Activated CD4-positive, alpha-beta T cell treated with anti-CD3 and anti-CD28 coated beads, Interleukin-2, amount 50 U/mL, for 4 hours (primary cell): ENCODE results near the gene VPS52.
"Not testable (repeated sequence)": the region's sequence is repeated elsewhere in the genome, so short reads cannot be mapped to it uniquely, and the experiment has no call there.

Source experiments
- DNase-seq, 2 experiments: peaks; one replicate each; pipeline ENCODE4 v3.0.0-alpha.2; 2020

VPS52 gene

DNA sequence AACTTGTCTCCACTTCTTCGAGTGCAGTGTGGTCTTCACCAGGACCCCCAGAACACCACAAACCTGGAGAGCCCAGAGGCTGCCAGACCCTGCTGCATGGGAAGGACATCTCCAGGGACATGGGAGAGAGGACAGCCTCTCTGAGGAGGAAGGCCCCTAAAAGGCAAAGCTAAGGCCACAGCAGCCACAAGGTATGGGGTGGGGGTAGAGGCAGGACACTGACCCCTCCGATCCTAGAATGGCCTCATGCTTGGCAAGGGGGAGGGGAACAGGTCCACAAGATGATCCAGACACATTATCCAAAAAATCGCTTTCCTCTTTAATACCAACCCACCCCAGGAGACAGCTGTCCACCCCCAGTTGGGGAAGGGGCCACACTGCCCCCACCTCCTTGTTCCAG, 7.1 kb upstream of the VPS52 start:
- no peak for DNase-seq

DNA sequence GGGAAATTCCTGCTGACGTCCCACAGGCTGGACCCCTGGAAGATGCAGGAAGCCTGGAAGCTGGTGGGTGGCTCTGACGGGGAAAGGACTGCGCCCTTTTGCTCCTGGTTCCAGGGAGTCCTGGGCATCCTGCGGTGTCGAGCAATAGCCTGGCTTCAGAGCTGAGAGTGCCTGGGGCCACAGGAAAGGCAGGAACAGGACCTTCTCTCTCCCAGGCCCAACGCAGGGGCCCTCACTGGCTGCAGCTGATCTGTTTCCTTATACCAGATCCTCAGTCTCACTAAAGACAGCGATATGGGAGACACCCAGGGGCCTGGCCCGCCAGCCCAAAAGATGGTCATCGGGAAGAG, 6.7 kb upstream of the VPS52 start:
- DNase-seq: no peak

DNA sequence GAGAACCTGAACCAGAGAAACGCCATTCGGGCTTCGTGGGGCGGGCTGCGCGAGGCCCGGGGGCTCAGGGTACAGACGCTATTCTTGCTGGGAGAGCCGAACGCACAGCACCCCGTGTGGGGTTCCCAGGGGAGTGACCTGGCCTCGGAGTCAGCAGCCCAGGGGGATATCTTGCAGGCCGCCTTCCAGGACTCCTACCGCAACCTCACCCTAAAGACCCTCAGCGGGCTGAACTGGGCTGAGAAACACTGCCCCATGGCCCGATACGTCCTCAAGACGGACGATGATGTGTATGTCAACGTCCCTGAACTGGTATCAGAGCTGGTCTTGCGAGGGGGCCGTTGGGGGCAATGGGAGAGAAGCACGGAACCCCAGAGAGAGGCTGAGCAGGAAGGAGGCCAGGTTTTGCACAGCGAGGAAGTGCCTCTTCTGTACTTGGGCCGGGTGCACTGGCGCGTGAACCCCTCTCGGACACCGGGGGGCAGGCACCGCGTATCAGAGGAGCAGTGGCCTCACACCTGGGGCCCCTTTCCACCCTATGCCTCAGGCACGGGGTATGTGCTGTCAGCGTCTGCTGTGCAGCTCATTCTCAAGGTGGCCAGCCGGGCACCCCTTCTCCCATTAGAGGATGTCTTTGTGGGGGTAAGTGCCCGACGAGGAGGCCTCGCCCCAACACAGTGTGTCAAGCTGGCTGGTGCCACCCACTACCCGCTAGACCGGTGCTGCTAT, 6.2 kb upstream of the VPS52 start:
- DNase-seq: no peak

DNA sequence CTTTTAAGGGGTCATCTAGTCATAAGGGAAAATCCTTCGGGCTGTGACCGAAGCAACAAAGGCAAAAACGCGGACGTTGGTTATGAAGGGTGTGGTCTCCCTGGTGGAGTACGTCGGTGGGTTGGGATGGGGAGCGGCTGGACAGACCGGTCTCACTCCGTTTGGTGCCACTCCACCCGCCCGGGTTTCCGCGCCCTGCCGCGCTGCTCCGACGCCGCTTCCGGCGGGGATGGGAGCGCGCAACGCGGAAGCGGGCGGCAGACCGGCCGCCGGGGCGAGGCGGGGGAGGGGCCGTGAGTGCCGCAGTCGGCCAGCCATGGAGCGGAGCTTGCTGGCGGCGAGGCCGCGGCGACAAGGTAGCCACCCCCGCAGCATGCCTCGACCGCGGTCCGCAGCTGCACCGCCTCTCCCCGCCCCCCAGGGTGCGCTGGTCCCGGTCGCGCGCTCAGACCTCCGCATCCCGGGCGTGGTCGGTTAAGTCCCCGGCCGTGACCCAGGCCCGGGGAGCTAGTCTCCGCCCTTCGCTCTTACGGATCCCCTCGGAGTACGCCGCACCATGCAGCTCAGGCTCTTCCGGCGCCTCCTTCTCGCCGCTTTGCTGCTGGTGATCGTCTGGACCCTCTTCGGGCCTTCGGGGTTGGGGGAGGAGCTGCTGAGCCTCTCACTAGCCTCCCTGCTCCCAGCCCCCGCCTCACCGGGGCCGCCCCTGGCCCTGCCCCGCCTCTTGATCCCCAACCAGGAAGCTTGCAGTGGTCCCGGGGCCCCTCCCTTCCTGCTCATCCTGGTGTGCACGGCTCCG, 5.4 kb upstream of the VPS52 start, which contains the start of gene B3GALT4:
TSS of gene B3GALT4 (plus strand) at position 260 of the 799 bp plus-strand sequence. CDS start at position 557, 297 bp downstream.
- peak; percentile 44 to 53 for DNase-seq

DNA sequence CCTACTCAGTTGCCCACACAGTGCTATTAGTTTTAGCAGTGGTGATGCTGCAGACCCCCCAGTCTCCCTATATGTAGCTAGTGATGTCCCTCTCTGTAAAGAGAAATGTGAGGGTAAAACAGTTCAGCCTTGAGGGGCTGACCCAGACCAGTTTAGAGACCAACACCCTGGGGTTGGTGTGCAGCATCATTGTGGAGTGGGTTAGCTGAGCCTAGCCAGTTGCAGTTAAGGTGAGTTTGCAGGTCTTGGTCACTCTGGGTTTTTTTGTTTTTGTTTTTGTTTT, 4.8 kb upstream of the VPS52 start:
- no peak for DNase-seq

DNA sequence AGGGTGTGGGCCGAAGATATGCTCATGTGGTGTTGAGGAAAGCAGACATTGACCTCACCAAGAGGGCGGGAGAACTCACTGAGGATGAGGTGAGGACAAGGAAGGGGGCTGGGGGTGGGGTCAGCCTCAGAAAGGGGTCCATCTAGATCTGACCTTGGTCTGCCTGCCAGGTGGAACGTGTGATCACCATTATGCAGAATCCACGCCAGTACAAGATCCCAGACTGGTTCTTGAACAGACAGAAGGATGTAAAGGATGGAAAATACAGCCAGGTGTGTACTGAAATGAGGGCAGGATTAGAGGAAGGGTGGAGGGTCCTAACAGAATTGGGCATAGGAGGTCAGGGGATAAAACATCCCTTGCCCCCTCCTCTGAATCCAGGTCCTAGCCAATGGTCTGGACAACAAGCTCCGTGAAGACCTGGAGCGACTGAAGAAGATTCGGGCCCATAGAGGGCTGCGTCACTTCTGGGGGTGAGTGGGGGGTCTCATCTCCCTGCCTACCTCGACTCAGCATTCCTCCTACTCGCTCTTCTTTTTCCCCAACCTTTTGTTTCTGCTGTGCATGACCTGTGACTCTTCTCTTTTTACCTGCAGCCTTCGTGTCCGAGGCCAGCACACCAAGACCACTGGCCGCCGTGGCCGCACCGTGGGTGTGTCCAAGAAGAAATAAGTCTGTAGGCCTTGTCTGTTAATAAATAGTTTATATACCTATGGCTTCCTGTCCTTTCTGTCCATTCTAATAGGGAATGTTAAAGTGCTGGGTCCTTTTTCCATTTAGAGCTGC, 4.3 kb upstream of the VPS52 start:
- not testable (repeated sequence) for DNase-seq

DNA sequence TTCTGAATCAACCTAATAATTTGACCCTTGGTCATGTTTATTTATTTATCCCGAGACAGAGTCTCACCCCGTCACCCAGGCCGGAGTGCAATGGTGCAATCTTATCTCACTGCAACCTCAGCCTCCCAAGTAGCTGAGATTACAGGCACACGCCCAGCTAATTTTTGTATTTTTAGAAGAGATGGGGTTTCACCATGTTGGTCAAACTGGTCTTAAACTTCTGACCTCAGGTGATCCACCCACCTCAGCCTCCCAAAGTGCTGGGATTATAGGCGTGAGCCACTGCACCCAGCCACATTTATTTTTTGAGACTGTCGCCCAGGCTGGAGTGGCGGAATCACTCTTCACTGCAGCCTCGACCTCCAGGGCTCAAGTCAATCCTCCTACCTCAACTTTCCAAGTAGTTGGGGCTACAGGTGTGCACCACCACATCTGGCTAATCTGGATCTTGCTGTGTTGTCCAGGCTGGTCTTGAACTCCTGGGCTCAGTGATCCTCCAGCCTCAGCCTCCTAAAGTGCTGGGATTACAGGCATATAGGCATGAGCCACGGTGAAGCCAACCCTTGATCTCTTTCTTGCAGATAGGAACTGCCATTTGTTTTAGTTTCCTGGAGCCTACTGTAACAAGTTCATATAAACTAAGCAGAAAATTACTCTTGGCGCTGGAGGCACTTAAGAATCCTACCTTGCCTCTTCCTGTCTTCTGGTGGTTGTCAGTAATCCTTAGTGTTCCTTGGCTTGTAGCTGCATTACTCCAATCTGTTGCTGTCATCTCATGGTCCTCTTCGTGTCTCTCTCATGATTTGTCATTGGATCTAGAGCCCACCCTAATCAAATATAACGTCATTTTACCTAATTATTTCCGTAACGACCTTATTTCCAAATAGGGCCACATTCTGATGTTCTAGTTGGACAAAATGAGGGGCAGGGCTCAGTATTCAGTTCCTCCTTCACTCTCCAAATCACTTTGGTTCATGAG, 2.5 kb upstream of the VPS52 start:
- no peak for DNase-seq

DNA sequence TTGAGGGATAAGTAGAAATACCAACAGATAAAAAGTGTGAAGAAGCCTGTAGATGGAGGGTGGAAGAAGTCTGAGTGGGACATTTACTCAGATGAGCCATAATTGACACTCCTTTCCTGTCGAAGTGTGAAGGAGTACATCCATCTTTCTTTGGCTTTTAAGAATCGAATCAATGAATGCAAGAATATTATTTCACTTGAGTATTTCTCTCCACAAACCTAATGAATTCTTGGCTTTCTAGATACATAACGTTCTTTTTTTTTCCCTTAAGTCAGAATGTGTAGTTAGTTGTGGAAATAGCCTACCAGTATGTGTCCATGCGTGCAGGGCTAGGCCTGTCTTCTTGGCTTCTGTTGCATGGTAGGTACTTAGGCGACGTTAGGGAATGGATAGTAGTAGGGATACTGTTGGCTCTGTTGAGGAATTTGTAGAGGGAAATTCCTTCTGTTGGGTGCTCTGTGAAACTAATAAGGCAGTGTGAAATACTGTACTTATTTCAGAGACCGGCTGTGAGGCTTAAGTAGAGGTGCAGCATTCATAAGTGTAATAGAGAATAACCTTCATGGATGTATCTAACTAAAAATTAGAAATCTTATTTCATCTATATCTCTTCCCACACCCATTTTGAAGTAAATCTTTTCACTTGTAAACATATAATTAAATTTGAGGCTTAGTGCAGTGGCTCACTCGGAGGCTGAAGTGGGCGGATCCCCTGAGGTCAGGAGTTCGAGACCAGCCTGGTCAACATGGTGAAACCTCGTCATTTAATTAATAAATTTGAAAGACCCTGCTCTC, 1.6 kb upstream of the VPS52 start:
- no peak for DNase-seq

DNA sequence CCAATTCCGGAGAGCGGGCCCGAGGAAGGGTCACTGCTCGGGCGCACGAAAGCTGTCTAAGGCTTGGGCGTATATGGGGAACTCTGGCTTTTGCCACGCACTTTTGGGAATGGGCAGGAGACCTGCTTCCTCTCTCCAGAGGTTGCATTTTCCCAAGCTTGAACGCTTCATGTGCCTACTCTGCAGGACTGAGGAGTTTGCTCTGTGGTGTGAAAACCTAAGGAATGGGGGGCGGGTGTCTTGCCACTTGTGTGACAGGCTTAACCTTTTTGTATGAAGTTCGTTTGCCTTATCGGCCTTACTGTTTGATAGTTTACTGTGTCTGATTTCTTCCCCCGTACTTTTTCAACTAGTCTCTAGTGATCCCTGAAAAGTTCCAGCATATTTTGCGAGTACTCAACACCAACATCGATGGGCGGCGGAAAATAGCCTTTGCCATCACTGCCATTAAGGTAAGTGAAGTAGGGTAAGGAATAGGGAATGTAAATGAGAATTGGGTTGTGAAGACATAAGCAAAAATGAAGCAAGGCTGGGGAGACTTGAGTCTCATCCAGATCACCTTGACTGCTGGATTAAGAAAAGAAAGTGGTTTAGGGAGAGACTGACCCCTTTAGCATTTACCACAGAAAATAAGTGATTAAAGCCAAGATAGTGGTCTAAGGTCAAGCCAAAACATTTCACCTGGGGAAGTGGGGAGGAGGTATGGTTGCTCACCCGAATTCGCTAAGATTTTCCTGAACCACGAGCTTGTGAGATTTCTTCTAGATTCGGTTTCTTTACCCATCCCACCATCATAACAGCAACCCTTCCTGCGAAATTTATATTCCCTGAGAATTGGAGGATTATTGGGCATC, 826 bp upstream of the VPS52 start:
- DNase-seq: no peak

DNA sequence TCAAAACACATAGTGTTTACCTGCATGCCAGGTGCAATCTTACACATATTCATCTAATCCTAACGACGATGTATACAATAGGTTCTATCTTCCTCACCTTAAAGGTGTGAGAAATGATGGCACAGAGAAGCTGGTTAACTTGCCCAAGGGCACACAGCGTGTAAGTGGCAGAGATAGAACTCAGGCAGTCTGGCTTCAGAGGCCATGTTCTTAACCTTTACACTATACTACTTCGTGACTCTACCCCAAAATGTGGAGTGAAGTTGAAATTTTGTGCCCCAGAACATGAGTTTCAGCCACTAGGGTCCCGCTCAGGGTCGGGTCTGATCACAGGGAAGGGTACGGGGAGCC, 584 bp downstream of the VPS52 start:
- no peak for DNase-seq

DNA sequence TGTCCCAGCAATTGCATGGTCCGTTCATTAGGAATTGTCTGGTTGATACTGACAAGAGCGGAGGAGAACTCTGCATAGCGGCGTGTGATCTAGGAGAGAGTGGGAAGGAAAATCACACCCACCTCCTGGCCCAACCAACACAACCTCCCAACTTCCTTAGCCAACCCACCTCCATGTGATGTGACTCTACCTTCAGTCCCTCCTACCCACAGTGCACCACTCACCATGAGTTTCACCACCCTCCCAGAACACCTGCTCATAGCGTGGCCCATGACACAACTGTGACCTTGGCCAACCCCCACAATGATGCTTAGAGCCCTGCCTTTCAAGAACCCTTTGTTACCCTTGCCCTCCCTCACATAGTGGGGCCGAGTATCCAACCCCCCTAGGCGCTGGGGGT, 7.7 kb downstream of the VPS52 start:
- no peak for DNase-seq

DNA sequence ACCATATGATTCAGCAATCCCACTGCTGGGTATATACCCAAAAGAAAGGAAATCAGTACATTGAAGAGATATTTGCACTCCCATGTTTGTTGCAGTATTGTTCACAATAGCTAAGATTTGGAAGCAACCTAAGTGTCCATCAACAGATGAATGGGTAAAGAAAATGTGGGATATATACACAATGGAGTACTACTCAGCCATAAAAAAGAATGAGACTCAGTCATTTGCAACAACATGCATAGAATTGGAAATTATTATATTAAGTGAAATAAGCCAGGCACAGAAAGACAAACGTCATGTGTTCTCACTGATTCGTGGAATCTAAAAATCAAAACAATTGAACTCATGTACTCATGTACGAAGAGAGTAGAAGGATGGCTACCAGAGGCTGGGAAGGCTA, 9.2 kb downstream of the VPS52 start:
- not testable (repeated sequence) for DNase-seq

DNA sequence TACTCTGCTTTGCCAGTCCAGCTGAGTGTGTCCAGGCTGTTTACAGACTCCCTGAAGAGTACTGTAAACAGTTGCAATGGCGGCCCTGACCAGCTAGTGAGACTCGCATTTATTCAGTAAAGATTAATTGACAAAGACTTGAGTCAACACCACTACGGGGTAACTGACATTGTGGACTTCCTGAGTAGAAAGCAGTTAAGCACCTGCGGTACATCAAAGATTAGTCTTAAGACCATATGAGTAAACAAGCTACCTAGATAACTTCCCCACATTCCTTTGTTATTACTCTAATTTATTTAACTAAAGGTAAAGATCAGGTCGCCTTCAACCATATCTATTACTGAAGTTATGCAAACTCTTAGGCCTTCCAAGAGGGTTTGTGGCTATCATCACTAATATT, 12.6 kb downstream of the VPS52 start:
- DNase-seq: no peak

DNA sequence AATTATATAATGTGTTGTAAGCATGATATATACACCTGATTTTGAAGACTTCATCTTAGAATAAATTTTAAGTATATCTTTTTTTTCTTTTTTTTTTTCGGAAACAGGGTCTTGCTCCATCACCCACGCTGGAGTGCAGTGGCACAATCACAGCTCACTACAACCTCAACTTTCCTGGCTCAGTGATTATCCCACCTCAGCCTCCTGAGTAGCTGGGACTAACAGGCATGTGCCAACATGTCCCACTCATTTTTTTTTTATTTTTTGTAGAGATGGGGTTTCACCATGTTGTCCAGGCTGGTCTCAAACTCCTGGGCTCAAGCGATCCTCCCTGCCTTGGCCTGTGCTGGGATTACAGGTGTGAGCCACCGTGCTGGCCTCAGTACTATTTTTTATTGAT, 17.1 kb downstream of the VPS52 start:
- no peak for DNase-seq

DNA sequence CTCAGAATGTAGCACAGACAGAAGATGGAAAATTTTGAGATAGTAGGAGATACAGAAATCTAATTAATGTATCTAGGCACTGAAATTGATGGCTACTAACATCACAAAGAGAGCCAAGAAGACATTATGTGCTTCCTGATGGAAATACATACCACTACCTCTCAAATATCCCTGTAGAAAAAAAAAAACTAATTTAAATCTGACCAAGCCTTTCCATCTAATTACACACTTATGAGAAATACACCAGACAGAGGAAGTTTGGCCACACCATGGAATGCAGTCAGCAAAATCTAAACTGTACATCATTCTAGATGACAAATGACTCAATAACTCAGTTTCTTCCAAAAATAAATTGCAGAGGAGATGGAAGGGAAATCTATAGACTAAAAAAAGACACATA, 18.9 kb downstream of the VPS52 start:
- DNase-seq: no peak

DNA sequence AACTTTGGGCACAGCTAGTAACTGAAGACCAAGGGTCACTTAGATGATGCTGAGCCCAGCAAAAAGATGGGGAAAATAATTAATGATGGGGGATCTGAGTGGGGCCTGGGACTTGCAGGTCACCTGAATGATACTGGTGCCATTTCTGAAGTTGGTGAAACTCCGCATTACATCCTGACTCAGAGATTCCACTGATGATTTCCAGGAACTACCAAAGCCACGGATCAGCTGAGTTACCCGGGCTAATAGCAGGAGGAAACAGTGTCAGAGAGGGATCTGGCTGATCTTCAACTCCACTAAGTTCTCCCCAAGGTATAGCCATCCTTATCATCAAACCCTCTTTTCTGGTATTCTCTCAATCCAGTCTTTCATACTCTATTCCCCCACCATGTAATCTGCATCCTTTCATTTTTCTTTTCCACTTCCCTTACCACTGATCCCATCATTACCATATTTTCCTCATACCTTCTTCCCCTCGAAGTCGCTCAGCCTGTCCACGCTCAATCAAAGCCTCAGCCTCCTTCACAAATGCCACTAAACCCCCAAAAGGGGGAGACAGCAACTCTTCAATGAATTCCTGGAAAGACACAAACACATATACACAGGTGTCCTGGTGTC, 20.2 kb downstream of the VPS52 start:
- no peak for DNase-seq

DNA sequence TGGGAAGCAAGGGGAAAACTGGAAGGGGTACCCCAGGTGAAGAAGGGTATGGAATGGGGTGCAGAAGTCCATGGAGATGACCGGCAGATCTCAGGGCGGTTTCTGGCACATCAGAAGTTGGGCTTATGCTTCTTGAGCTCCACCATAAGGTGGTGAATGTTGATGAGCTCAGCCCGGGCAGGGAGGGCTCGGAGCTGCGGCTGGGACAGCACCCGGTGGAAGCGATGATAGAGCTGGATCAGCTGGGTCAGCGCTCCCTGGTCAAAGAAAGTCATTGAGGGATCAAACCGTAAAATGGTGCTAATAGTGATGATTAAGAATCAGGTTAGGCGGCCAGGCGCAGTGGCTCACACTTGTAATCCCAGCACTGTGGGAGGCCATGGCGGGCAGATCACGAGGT, 20.9 kb downstream of the VPS52 start:
- DNase-seq: no peak

DNA sequence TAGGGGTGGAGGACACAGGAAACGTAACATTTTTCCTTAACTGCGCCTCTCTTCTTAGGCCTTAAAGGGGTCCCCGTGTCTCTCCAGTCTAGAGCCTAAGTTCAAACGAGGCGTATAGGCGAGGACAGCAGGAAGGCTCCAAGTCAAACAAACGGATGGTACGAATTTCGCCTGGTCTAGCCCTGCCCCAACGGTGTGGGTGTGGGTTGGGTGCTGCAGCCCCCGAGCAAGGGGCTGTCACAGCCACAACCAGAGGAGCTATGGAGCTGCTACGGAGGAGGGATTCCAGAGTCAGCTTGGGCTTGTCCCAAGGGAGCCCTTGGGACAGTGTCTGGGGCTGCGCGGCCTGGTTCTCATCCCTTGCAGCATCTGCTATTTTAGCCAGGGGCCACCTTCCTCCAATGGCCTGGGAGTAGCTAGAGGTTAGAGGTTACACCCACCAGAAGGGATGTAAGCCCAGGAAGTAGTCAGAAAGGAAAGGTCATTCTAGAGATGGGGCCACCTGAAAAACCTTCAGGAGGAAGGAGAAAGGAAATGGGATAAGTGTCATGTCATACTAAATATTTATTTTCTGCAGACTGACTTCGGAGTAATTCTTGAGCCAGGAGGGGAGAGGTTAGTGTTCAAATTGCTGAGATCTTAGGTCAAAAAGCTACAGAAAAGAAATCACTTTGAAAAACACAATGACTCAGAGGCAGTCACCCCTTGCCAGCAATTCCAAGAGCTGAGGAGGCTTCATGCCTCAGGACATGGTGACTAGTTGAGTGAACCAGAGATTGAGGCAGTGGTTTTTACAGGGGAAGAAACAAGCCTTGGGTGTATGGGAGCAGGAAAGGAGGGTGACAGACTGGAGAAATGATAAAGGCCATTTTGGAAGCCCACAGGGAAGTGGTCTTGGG, 21.7 kb downstream of the VPS52 start:
- DNase-seq: no peak
